Endothelial cell of umbilical vein (primary cell): ENCODE results near the gene CISH. TPM values are rescaled to one million over a fixed set of nuclear protein-coding genes. Genes with fewer than 3 reads are reported as not detected.

Experiments used
- BruUV-seq: library from RNA; stranded (reverse); fragments of 400-500 nt; replicated peaks from 2 replicates; lab custom pipeline; 2021; lab: Mats Ljungman, UMichigan
- CTCF ChIA-PET: fragments of 300-600, 350-600 bp; sonication (Branson Sonifier 250); formaldehyde crosslinking; loops from one replicate; lab custom pipeline; 2021; ENCODE audit warnings: antibody characterized with exemption, inconsistent platforms; lab: Charles Lee
- POLR2A ChIA-PET: fragments of 300-600, 350-600 bp; sonication (Branson Sonifier 250); formaldehyde crosslinking; loops from one replicate; lab custom pipeline; 2021; ENCODE audit warnings: antibody characterized with exemption, inconsistent platforms; lab: Charles Lee
- DNase-seq: peaks from one replicate; pipeline ENCODE4 v3.0.0-alpha.2; 2011; ENCODE audit warnings: low read depth, low spot score
- FAIRE-seq: peaks from 2 replicates; lab custom pipeline; 2011; peaks lifted over from hg19 to GRCh38; lab: Jason Lieb, UNC
- H2AFZ ChIP-seq: 2 replicates; pipeline ENCODE4 v1.6.0; 2012; ENCODE audit warnings: low read depth, low read length, control low read depth, inconsistent platforms
- H3K27ac ChIP-seq: 2 replicates; pipeline ENCODE4 v1.5.1; 2011; ENCODE audit warnings: low read depth, mild to moderate bottlenecking, control low read depth, low read length, moderate library complexity; ENCODE audit not compliant: insufficient read depth
- H3K27me3 ChIP-seq, 2 experiments: 2 replicates each; pipeline versions ENCODE4 v1.6.0 to v1.6.1; 2011; ENCODE audit warnings: low read length in 2 of 2, mixed read lengths in 1 of 2; ENCODE audit not compliant: control insufficient read depth in 2 of 2, insufficient read depth in 2 of 2
- H3K36me3 ChIP-seq, 2 experiments: 2 replicates in 1 of 2; 3 replicates in 1 of 2; pipeline ENCODE4 v1.5.1; 2011; ENCODE audit warnings: low read length in 2 of 2, mild to moderate bottlenecking in 1 of 2, moderate library complexity in 1 of 2; ENCODE audit not compliant: control insufficient read depth in 2 of 2, insufficient read depth in 2 of 2; ENCODE audit errors: extremely low read depth in 1 of 2
- H3K4me1 ChIP-seq: 3 replicates; pipeline ENCODE4 v1.5.1; 2011; ENCODE audit warnings: mild to moderate bottlenecking, low read length; ENCODE audit not compliant: control insufficient read depth, insufficient read depth; ENCODE audit errors: extremely low read depth
- H3K4me2 ChIP-seq: 2 replicates; pipeline ENCODE4 v1.6.1; 2011; ENCODE audit warnings: low read length, control low read depth, mixed read lengths; ENCODE audit not compliant: insufficient read depth
- H3K4me3 ChIP-seq, 3 experiments: fragments of 200-600 bp in 1 of 3; sonication (generic), shearing (Covaris generic) in 1 of 3; replicated peaks in 1 of 3; 2 replicates each; pipeline ENCODE4 v1.5.1; 2011 to 2016; ENCODE audit warnings: control low read depth in 3 of 3, low read length in 3 of 3, mild to moderate bottlenecking in 2 of 3, inconsistent platforms in 1 of 3, low read depth in 1 of 3, moderate library complexity in 1 of 3; ENCODE audit not compliant: insufficient read depth in 1 of 3
- H3K79me2 ChIP-seq: 2 replicates; pipeline ENCODE4 v1.6.0; 2012; ENCODE audit warnings: low read length, inconsistent platforms; ENCODE audit not compliant: control insufficient read depth, insufficient read depth
- H3K9ac ChIP-seq: replicated peaks from 2 replicates; pipeline ENCODE3; 2011; ENCODE audit warnings: low read length, control low read depth; ENCODE audit not compliant: insufficient read depth; ENCODE audit errors: extremely low read depth
- H3K9me1 ChIP-seq: replicated peaks from 3 replicates; pipeline ENCODE4 v1.6.0; 2011; ENCODE audit warnings: mild to moderate bottlenecking, low read length; ENCODE audit not compliant: control insufficient read depth, insufficient read depth; ENCODE audit errors: extremely low read depth
- H3K9me3 ChIP-seq: replicated peaks from 2 replicates; pipeline ENCODE4 v1.5.1; 2012; ENCODE audit warnings: low read length, inconsistent platforms; ENCODE audit not compliant: control insufficient read depth, insufficient read depth
- H4K20me1 ChIP-seq: replicated peaks from 2 replicates; pipeline ENCODE3; 2011; ENCODE audit warnings: mild to moderate bottlenecking, low read length; ENCODE audit not compliant: control insufficient read depth, insufficient read depth; ENCODE audit errors: extremely low read depth
- EZH2 ChIP-seq: IDR thresholded peaks from 2 replicates; pipeline ENCODE4 v1.6.1; 2012; ENCODE audit warnings: borderline replicate concordance, low read depth, mild to moderate bottlenecking, moderate library complexity, low read length, inconsistent platforms; ENCODE audit not compliant: severe bottlenecking
- FOS ChIP-seq: IDR thresholded peaks from 2 replicates; pipeline ENCODE4 v1.6.1; 2011; ENCODE audit warnings: mild to moderate bottlenecking, low read length, moderate library complexity, borderline replicate concordance; ENCODE audit not compliant: insufficient read depth
- GATA2 ChIP-seq: IDR thresholded peaks from 2 replicates; pipeline ENCODE4 v1.7.0; 2011; ENCODE audit warnings: low read depth, mild to moderate bottlenecking, moderate library complexity, mixed read lengths, low read length; ENCODE audit not compliant: insufficient read length, insufficient read depth
- JUN ChIP-seq: IDR thresholded peaks from 2 replicates; pipeline ENCODE4 v1.6.1; 2011; ENCODE audit warnings: borderline replicate concordance, low read depth; ENCODE audit not compliant: insufficient read length, insufficient read depth
- MYC ChIP-seq: IDR thresholded peaks from one replicate; pipeline ENCODE4 v1.6.1; 2011; ENCODE audit warnings: mild to moderate bottlenecking, low read depth, low read length
- POLR2A ChIP-seq: IDR thresholded peaks from 2 replicates; pipeline ENCODE4 v1.6.1; 2012; ENCODE audit warnings: low read depth, mild to moderate bottlenecking, control low read depth, low read length
- POLR2AphosphoS5 ChIP-seq: IDR thresholded peaks from 2 replicates; pipeline ENCODE4 v1.6.1; 2012; ENCODE audit warnings: low read depth, mild to moderate bottlenecking, control low read depth, low read length, moderate library complexity; ENCODE audit not compliant: insufficient read depth
- dilution Hi-C: fragments of 300-500 bp; cut with MboI; formaldehyde crosslinking; loops from one replicate; pipeline ENCODE4 v1.15.0; 2019; ENCODE audit warnings: low sequenced_read_pairs; ENCODE audit not compliant: extremely low pct_ligation_motif_present
- intact Hi-C: fragments of 100-400 bp; cut with micrococcal nuclease; formaldehyde crosslinking; loops from one replicate; pipeline ENCODE4 v1.10.0; 2022
- polyA plus RNA-seq, 4 experiments: library from polyadenylated mRNA; depleted of rRNA in 3 of 4; stranded (reverse) in 3 of 4; unstranded in 1 of 4; fragments of >200 nt; gene quantifications; 2 replicates each; pipeline versions ENCODE4 v1.2.1 to v1.2.3, GENCODE V29; 2011 to 2012; ENCODE audit warnings: missing spikeins in 1 of 4
- total RNA-seq: library from RNA; stranded (reverse); gene quantifications from 2 replicates; pipeline ENCODE4 v1.2.3, GENCODE V29; 2021
- TF ChIP-seq, protein P1 (sequence below), 2 donors: IDR thresholded peaks; 1 replicate in 1 of 2; 2 replicates in 1 of 2; pipeline ENCODE4 v1.5.1; 2011; ENCODE audit warnings: low read length in 2 of 2, mild to moderate bottlenecking in 2 of 2, moderate library complexity in 2 of 2, control low read depth in 1 of 2, inconsistent platforms in 1 of 2, low read depth in 1 of 2; ENCODE audit not compliant: insufficient read depth in 1 of 2; ENCODE audit errors: extremely low read depth in 1 of 2

CISH gene
- total and polyA plus RNA-seq, 2 donors (not counting 3 experiments of a cell fraction or from before 2014, with no cell fraction given) = 2.2 to 4.1 TPM

- Histone ChIP-seq H3K9ac (no peak overlapping the region), H3K9me1 (no peaks in the 10 kb centered on the region), H3K27ac (no peak overlapping the region), H3K4me3 (no peak overlapping the region), H3K36me3 (peaks cover 0 to 1% of the 10 kb centered on the region in 2 experiments), H3K27me3 (no peaks in the 10 kb centered on the region), H3K79me2 (no peaks in the 10 kb centered on the region), H3K4me2 (no peak overlapping the region), H3K9me3 (no peaks in the 10 kb centered on the region), H4K20me1 (no peaks in the 10 kb centered on the region), H2AFZ (no peak overlapping the region), H3K4me1 (no peaks in the 10 kb centered on the region)
- no TSS peak for BruUV-seq
- dilution Hi-C loops (no loop called here), intact Hi-C loops (no loop called here)
- no peak for FAIRE-seq
- TF ChIP-seq EZH2 (no peak), POLR2A (no peak), FOS (no peak), MYC (no peak), GATA2 (no peak), POLR2AphosphoS5 (no peak), JUN (no peak)
- TF ChIP-seq, protein P1, sequence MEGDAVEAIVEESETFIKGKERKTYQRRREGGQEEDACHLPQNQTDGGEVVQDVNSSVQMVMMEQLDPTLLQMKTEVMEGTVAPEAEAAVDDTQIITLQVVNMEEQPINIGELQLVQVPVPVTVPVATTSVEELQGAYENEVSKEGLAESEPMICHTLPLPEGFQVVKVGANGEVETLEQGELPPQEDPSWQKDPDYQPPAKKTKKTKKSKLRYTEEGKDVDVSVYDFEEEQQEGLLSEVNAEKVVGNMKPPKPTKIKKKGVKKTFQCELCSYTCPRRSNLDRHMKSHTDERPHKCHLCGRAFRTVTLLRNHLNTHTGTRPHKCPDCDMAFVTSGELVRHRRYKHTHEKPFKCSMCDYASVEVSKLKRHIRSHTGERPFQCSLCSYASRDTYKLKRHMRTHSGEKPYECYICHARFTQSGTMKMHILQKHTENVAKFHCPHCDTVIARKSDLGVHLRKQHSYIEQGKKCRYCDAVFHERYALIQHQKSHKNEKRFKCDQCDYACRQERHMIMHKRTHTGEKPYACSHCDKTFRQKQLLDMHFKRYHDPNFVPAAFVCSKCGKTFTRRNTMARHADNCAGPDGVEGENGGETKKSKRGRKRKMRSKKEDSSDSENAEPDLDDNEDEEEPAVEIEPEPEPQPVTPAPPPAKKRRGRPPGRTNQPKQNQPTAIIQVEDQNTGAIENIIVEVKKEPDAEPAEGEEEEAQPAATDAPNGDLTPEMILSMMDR (IDR thresholded peaks at IDR 0.05; ENCODE audit: extremely low read depth in 1 of 2, insufficient read depth in 1 of 2, low read depth in 1 of 2, low read length in 2 of 2) = no peak
- DNase-seq = no peak
- CTCF ChIA-PET = no interaction called here
- POLR2A ChIA-PET = no interaction called here
These were observed 33.8 kb upstream of the CISH start for GRCh38 chr3:50645378-50645777.
